AML-193 (cell line): ENCODE data around the gene KRT12.

Source experiments
- DNase-seq, 2 experiments: peaks; one replicate each; lab custom pipeline; 2025; lab: John Stamatoyannopoulos, UW

The KRT12 gene

GRCh38 chr17:40843242-40843641 is 23.8 kb downstream of the KRT12 start:
- no peak for DNase-seq

- DNase-seq = no peak
Measured at GRCh38 chr17:40841246-40841645, 25.8 kb downstream of the KRT12 start.

- no peak for DNase-seq
Measured at GRCh38 chr17:40839194-40839593, 27.8 kb downstream of the KRT12 start.

DNA sequence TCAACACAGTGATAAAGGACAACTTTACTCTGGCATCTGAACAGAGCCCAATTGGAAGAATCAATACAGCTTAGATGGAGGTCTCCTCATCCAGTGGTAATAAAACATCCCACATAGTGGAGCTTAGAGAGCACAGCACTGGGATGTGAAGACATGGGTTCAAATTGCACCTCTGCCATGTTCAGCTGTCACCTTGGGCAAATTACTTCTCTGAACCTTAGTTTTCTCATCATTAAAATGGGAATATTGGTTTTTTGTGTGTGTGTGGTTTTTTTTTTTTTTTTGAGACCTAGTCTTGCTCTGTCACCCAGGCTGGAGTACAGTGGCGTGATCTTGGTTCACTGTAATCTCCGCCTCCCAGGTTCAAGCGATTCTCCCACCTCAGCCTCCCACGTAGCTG is 31.0 kb downstream of the KRT12 start:
- no peak for DNase-seq

DNA sequence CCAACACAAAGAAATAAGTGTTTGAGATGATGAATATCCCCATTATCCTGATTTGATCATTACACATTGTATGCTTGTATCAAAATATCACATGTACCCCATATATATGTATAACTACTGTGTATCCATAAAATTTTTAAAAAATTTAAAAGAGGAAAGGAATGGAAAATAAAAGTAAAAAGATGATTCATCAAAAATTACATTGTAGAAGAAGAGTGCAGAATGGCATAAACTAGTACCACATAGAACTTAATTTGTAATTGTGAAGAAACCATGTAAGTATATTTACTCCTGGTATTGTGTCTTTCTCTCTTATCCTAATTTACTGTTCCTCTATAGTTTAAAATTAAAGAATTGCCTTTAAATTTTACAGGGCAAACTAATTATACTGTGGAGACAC is 33.1 kb downstream of the KRT12 start:
- DNase-seq = no peak

DNA sequence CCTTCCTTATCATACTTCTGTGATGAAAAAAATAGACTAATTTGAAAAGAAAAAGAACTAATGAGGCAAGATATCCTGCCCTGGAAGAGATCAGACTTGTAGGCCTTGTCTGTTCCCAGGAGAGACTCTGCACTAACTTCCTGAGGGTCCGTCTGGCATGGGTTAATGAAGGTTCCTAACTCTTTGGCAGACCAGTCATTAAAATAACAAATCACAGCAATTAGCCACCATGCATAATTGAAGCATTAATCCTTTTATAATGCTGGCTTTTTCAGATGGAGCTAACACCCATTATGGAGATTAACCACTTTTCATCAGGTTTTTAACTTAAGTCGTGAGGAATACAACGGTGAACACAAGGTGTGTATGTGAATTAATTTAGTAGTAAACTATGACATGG is 34.2 kb downstream of the KRT12 start:
- DNase-seq = no peak

DNA sequence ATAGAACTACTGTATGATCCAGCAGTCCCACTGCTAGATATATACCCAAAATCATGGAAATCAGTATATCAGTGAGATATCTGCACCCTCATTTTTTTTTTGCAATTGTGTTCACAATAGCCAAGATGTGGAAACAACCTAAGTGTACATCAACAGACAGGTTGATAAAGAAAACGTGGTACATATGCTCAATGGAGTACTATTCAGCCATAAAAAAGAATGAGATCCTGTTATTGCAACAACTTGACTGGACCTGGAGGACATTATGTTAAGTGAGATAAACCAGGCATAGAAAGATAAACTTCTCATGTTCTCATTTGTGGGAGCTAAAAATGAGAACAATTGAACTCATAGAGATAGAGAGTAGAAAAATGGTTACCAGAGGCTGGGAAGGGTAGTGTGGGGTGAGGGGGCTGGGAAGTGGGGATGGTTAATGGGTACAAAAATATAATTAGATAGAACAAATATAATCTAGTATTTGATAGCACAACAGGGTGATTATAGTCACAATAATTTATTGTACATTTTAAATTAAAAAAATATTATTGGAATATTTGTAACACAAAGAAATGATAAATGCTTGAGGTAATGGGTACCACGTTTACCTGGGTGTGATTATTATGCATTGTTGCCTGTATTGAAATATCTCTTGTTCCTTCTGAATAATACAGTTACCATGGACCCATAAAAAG is 36.8 kb downstream of the KRT12 start:
- no peak for DNase-seq

DNA sequence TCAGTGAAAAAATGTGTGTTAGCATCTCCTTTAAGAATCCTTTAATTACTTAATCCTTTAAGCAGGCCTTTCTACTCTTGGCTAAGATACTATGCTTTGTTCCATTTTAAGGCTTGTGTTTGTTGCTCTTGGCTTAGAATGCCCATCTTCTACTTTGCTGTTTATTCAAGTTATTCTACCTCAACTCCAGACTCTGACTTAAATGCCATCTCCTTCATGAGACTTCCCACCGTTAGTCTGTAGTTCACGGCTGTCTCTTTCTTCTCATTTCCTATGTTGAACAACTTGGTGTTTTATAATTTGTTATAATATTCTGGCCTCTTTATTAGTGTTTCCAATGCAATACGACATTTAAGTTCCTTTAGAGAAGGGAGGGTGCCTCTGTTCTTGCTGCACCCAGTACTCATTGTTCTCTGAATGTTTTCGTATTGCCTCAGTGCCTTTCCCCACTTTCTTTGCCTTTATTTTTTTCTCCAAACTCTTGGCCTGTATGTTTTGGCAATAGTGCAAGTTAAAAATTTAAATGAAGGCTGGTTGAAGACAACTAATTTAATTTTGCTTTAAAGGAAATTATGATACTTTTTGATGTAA is 38.5 kb downstream of the KRT12 start:
- DNase-seq = no peak

DNA sequence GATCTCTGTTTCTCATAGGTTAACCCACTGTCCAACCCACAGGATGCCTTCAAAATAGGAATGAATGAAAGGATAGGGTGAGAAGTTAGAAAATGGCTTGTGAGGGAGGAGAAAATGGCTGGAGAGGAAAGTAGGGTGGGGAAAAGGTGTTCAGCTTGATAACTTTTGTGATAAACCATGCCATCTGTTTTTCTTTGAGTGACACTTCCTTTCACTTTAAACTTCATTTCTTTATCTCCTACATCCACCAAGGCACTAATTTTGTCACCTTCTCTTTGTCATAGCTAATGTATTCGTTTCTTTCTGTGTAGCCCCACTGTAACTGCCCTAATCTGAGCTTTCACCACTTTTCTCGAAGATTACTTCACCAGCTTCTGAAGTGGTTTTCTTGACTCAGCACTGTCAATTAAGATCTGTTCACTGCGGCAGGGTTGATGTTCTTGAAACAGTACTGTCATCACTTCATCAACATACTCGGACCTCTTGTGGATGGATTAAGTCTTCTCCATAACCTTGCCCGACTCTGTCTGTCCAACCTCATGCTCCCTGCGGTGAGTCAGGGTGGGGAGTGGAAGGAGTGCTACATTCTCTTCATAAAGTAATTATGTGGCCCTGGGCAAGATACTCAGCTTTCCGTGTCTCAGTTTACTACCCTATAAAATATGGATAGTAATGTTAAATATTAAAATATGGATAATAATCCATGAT is 39.1 kb downstream of the KRT12 start:
- peak in 1 of 2 experiments; percentile 11 for DNase-seq

GRCh38 chr17:40825599-40825998 is 41.4 kb downstream of the KRT12 start:
- DNase-seq = no peak

DNA sequence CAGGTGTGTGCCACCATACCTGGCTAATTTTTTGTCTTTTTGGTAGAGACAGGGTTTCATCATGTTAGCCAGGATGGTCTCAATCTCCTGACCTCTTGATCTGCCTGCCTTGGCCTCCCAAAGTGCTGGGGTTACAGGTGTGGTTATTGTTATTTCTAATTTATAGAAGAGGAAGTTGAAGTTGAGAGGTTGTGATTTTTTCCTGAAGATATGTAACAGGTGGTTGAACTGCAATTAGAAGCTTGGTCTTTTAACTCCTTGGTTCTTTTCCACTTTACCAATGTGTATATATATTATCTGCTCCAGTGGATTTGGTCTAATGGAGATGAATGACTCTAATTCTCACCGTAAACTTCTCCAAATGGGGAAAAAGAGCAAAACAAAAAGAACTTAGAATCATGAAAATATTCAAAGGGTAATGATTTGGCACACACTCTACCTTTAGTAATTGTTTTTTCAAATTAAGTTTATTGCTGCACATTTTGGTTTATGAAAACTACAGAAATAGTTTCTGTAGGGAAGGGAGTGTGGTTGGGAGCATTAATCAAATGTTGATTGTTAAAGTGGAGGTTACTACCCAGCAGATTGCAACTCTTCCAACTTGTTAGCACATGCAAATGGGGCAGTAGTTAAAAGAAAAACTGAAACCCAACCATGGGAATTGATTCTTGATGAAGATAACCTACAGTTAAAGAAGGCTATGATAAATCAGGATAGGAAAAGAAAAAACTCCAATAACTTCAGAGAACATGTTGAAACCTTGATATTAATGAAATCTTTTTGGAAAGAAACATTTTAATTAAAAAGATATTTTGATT is 42.8 kb downstream of the KRT12 start:
- no peak for DNase-seq

DNA sequence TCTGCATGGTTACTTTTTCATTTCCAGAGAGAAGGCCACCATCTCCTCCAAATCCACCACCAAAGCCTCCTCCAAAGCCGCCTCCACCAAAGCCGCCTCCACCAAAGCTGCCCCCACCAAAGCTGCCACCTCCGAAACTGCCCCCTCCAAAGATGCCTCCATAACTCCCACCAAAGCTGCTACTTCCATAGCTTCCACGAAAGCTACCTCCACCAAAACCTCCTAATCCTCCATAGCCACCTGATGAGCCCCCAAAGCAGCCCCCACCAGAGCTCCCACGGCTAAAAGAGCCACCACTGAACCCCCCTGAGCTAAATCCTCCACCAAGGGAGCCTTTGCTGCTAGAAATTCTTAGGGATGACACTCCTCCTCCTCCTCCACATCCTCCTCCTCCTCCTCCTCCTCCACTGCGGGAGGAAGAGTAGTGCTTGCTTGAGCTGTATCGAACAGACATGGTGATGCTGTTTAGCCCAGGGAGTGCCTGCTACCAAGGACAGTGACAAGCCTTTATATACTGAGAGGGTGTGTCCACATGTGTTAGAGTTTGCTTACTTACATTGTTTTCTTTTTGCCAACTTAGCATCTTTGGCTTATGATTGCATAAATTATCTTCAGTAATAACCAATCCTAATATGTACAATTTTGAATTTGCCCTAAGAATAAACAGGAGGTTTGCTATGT is 44.8 kb downstream of the KRT12 start, which contains the start of gene KRT10:
Gene KRT10, minus strand, starts transcription at position 483 of the 681 bp plus-strand sequence. Its CDS starts 29 bp downstream, at position 454.
- DNase-seq = no peak

GRCh38 chr17:40821536-40821935 is 45.5 kb downstream of the KRT12 start:
- DNase-seq = no peak

- DNase-seq = no peak
Measured at GRCh38 chr17:40820228-40820838, 46.7 kb downstream of the KRT12 start.

DNA sequence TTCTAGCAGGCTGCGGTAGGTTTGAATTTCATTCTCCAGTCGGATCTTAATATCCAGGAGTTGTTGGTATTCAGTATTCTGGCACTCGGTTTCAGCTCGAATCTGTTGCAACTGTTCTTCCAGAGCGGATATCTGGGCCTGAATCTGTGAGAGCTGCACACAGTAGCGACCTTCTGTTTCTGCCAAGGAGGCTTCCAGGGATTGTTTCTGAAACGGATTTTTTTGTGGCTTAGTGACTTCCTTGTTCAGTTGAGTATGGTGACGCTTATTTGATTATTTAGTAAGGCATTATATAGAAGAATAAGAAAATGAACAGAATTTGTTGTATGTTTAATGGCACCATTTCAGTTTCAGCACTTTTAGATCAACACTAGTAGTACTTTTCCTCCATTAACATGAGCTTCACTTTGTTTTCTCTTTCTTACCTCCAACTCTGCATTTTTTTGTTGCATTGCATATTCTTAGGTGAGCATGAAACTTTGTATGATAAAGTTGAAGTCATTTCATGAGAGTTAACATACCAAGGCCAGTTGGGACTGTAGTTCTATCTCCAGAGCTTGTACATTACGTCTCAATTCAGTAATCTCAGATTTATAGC is 47.4 kb downstream of the KRT12 start:
- DNase-seq = peak; percentile 34 to 45

DNA sequence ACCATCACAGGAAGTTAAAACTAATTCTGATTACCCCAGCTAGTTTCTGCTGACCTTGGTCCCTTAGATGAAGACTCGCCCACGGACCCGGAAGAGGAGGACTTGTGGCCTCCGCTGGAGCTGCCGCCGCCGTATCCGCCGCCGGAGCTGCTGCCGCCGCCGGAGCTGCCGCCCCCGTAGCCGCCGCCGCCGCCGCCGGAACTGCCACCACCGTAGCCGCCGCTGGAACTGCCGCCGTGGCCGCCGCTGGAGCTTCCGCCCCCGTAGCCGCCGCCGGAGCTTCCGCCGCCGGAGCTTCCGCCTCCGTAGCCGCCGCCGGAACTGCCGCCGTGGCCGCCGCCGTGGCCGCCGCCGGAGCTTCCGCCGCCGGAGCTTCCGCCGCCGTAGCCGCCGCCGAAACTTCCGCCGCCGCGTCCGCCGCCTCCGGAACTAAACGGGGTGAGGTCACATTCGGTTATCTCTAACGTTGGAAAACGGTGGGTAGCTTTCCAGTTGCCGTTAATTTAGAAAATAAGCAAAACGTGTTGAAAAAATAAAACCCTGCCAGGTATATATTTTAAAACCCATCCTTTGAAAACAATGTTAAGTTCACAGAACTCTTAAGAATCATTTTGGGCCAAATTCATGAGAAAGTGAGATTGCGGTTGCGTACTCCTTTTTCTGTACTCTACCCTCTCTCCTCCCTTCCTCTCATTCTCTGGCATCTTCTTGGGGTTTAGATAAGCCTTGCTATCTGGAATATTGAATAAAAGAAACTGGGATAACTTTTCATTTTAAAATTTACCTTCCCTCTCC is 48.1 kb downstream of the KRT12 start:
- DNase-seq = peak; percentile 80 to 81

GRCh38 chr17:40818343-40818732 is 48.7 kb downstream of the KRT12 start:
- no peak for DNase-seq

DNA sequence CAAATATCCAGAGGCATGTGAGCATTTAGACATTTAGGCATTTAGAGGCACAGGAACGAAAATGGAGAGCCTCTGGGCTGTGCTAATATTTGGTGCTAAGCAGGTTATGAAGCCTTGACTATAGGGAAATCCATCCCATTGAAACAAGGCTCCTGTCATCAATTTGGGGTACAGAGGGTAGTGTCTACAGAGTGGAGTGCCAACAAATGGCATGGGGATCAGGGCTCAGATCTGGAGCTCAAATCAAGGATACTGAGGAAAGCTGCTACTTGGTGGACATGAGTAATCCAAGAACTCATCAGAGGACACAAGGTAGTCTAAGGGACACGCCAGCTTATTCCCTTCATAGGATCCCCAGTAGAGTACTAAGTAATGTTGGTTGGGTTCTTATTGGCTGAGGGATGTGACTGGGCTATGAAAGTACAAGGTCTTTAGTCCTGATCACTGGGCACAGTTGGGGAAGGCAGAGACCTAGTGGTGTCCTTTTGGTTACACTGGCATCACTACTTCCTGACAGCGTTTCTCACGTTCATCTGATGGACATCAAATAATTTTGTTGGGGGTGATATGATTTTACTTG is 49.8 kb downstream of the KRT12 start:
- DNase-seq = no peak

- DNase-seq = no peak
Measured at GRCh38 chr17:40816569-40816968, 50.5 kb downstream of the KRT12 start.

DNA sequence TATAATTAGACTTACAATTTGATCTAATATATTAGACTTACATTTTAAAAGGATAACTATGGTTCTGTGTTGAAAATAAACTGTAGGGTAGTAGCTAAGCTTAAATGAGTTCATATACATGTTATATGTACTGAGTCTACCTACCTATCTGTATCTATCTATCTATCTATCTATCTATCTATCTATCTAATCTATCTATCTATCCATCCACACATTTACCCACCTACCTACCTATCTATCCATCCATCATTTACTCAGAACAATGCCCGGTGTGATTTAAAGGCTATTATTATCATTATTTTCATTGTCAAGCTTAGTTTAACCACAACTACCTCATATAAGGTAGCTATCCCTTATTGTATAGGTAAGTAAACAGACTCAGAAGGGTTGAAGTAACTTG is 51.6 kb downstream of the KRT12 start:
- DNase-seq = no peak
